OCI-LY7 (cell line): ENCODE data around the gene GALNT7. TPM values are rescaled to one million over a fixed set of nuclear protein-coding genes. Genes with fewer than 3 reads are reported as not detected.

Source experiments
- BruUV-seq: library from RNA; stranded (reverse); fragments of 400-500 nt; replicated peaks from 2 replicates; lab custom pipeline; 2021; lab: Mats Ljungman, UMichigan
- CTCF ChIA-PET: fragments of 300-600 bp; sonication (Branson Sonifier 250); formaldehyde crosslinking; loops from one replicate; lab custom pipeline; 2022; ENCODE audit warnings: antibody characterized with exemption; ENCODE audit not compliant: unreplicated experiment; lab: Charles Lee
- POLR2A ChIA-PET: fragments of 300-600 bp; sonication (Branson Sonifier 250); formaldehyde crosslinking; loops from one replicate; lab custom pipeline; 2022; ENCODE audit warnings: antibody characterized with exemption; lab: Charles Lee
- DNase-seq: peaks from one replicate; pipeline ENCODE4 v3.0.0-alpha.2; 2015; ENCODE audit warnings: low spot score
- H2AFZ ChIP-seq: fragments of 200-600 bp; sonication (generic), shearing (Covaris generic); 2 replicates; pipeline ENCODE4 v1.6.1; 2014; ENCODE audit warnings: mild to moderate bottlenecking, antibody characterized with exemption, low read length, moderate library complexity
- H3K27ac ChIP-seq: fragments of 200-600 bp; sonication (generic); 2 replicates; pipeline ENCODE4 v1.5.1; 2014; ENCODE audit warnings: mixed run types, low read depth, mild to moderate bottlenecking, moderate library complexity, low read length, inconsistent platforms; ENCODE audit not compliant: poor library complexity, severe bottlenecking
- H3K36me3 ChIP-seq: fragments of 200-600 bp; sonication (generic); 2 replicates; pipeline ENCODE4 v1.6.1; 2014; ENCODE audit warnings: mild to moderate bottlenecking, antibody characterized with exemption, low read length, moderate library complexity, mixed read lengths; ENCODE audit not compliant: insufficient read depth
- H3K4me1 ChIP-seq: fragments of 200-600 bp; sonication (generic); 2 replicates; pipeline ENCODE4 v1.5.1; 2014; ENCODE audit warnings: mild to moderate bottlenecking, low read length; ENCODE audit not compliant: insufficient read depth, poor library complexity, severe bottlenecking
- H3K4me2 ChIP-seq: fragments of 200-600 bp; sonication (generic); 2 replicates; pipeline ENCODE4 v1.6.1; 2014; ENCODE audit warnings: mild to moderate bottlenecking, low read length
- H3K4me3 ChIP-seq: fragments of 200-600 bp; sonication (generic); 2 replicates; pipeline ENCODE4 v1.5.1; 2014; ENCODE audit warnings: mild to moderate bottlenecking, low read depth, low read length; ENCODE audit not compliant: poor library complexity, severe bottlenecking
- H3K79me2 ChIP-seq: fragments of 200-600 bp; sonication (generic); 2 replicates; pipeline ENCODE4 v1.6.1; 2016; ENCODE audit warnings: low read depth, mild to moderate bottlenecking, low read length, moderate library complexity, mixed read lengths; ENCODE audit not compliant: insufficient read depth
- H3K9me2 ChIP-seq: fragments of 200-600 bp; sonication (generic); 2 replicates; pipeline ENCODE4 v1.6.1; 2016; ENCODE audit warnings: mild to moderate bottlenecking, low read length, mixed read lengths; ENCODE audit not compliant: insufficient read depth
- H3K9me3 ChIP-seq: fragments of 200-600 bp; sonication (generic); 2 replicates; pipeline ENCODE4 v1.6.1; 2014; ENCODE audit warnings: mild to moderate bottlenecking, mixed run types, low read length, mixed read lengths
- H4K20me1 ChIP-seq: fragments of 200-600 bp; sonication (generic); 2 replicates; pipeline ENCODE4 v1.6.1; 2014; ENCODE audit warnings: mild to moderate bottlenecking, antibody characterized with exemption, low read length, moderate library complexity, mixed read lengths; ENCODE audit not compliant: insufficient read depth
- CTCF ChIP-seq: fragments of 200-600 bp; sonication (generic); conservative IDR thresholded peaks from 2 replicates; pipeline ENCODE4 v1.5.1; 2014; ENCODE audit warnings: mild to moderate bottlenecking, antibody characterized with exemption, low read length, moderate library complexity, mixed read lengths
- EZH2phosphoT487 ChIP-seq: fragments of 200-600 bp; sonication (generic); IDR thresholded peaks from 2 replicates; pipeline ENCODE4 v1.6.1; 2018; ENCODE audit warnings: low read depth, borderline replicate concordance, mild to moderate bottlenecking, mixed run types, antibody characterized with exemption, low read length, moderate library complexity, mixed read lengths
- intact Hi-C: fragments of 100-400 bp; cut with micrococcal nuclease; formaldehyde crosslinking; loops from one replicate; pipeline ENCODE4 v1.10.0; 2022; ENCODE audit not compliant: unreplicated experiment
- total RNA-seq, 2 experiments: library from RNA; depleted of rRNA in 1 of 2; stranded (reverse); fragments of >200 nt in 1 of 2; shearing (Covaris generic) in 1 of 2; gene quantifications; 2 replicates each; pipeline ENCODE4 v1.2.3, GENCODE V29; 2014 to 2022

GALNT7 gene
- total RNA-seq, 2 experiments from 2014 or later: 20.3 to 34.4 TPM

GRCh38 chr4:173237152-173237551 is 68.5 kb downstream of the GALNT7 start:
- Histone ChIP-seq H3K27ac (no peak overlapping the region), H3K9me3 (0 out of 2 replicates have a peak, but pooled peaks cover 6% of the 10 kb centered on the region), H3K4me1 (no peaks in the 10 kb centered on the region), H3K79me2 (peaks cover 16% of the 10 kb centered on the region; the same call in 1 of the 2 replicates), H3K4me2 (no peak overlapping the region), H3K36me3 (peaks cover 30% of the 10 kb centered on the region), H4K20me1 (no peaks in the 10 kb centered on the region), H3K9me2 (no peaks in the 10 kb centered on the region), H2AFZ (no peak overlapping the region), H3K4me3 (no peak overlapping the region)
- no peak for DNase-seq
- POLR2A ChIA-PET: interaction anchor here (0.6 to 1.4 kb wide), 5 partner anchors 13 to 39 kb away, joined by 3 to 5 read pairs (median 3); no protein-coding TSS in a partner anchor
- CTCF ChIA-PET: no interaction called here
- no peak for TF ChIP-seq CTCF
- TF ChIP-seq EZH2phosphoT487: no peak
- BruUV-seq: no TSS peak
- intact Hi-C loops: no loop called here

GRCh38 chr4:173237762-173238161 is 69.2 kb downstream of the GALNT7 start:
- CTCF ChIA-PET: interaction anchor here (0.6 kb wide), 1 partner anchor 27 kb away, joined by 3 read pairs; no protein-coding TSS in a partner anchor
- no peak overlapping the region for H2AFZ ChIP-seq
- intact Hi-C loops: no loop called here
- POLR2A ChIA-PET: interaction anchor here (0.6 to 1.4 kb wide), 7 partner anchors 15 to 122 kb away, joined by 3 to 5 read pairs (median 3); no protein-coding TSS in a partner anchor
- no peak for DNase-seq
- 0 out of 2 replicates have a peak, but pooled peaks cover 6% of the 10 kb centered on the region for H3K9me3 ChIP-seq
- H4K20me1 ChIP-seq: no peaks in the 10 kb centered on the region
- no peak overlapping the region for H3K4me2 ChIP-seq
- no peak overlapping the region for H3K4me3 ChIP-seq
- no peak overlapping the region for H3K27ac ChIP-seq
- H3K9me2 ChIP-seq: no peaks in the 10 kb centered on the region
- no peak for TF ChIP-seq EZH2phosphoT487
- TF ChIP-seq CTCF: no peak
- peaks cover 25% of the 10 kb centered on the region for H3K36me3 ChIP-seq
- no TSS peak for BruUV-seq
- H3K79me2 ChIP-seq: peaks cover 19% of the 10 kb centered on the region; the same call in 1 of the 2 replicates
- no peaks in the 10 kb centered on the region for H3K4me1 ChIP-seq

DNA sequence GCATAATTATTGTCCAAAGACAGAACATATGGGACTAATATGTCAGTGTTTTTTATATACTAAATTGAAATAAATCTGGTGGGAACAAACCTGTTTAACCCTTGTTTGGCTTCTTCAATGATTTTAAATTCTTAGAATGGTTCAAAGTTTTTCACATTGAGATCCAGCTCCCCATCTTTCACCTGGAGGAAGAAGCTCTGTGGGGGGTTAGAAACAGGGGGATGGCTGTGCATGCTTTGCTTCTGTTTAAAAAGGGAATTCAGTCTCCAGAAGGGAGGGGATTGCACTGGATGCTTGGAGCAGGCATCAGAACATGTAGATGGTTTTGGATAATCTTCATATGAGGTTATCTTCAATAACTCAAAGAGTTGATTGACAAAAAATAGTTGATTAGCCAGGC is 72.1 kb downstream of the GALNT7 start:
- H2AFZ ChIP-seq: no peak overlapping the region
- H3K79me2 ChIP-seq: peaks cover 19% of the 10 kb centered on the region; the same call in 1 of the 2 replicates
- peaks cover 20% of the 10 kb centered on the region for H3K4me1 ChIP-seq
- TF ChIP-seq EZH2phosphoT487 (no peak), CTCF (no peak)
- intact Hi-C loops: no loop called here
- H3K9me2 ChIP-seq: no peaks in the 10 kb centered on the region
- no peak overlapping the region for H3K4me2 ChIP-seq
- no peaks in the 10 kb centered on the region for H4K20me1 ChIP-seq
- no peaks in the 10 kb centered on the region for H3K9me3 ChIP-seq
- BruUV-seq: no TSS peak
- no peak for DNase-seq
- no peaks in the 10 kb centered on the region for H3K36me3 ChIP-seq
- ChIA-PET POLR2A (interaction anchor here (1.0 kb wide), 1 partner anchor 18 kb away, joined by 3 read pairs; no protein-coding TSS in a partner anchor), CTCF (no interaction called here)
- H3K4me3 ChIP-seq: no peak overlapping the region
- no peak overlapping the region for H3K27ac ChIP-seq
